HL-60 (cell line): ENCODE results near the gene VILL.

Experiments
- DNase-seq, 2 experiments: peaks; one replicate each; pipeline ENCODE4 v3.0.0-alpha.2; 2010 to 2020; ENCODE audit warnings: low read depth in 1 of 2, low spot score in 1 of 2
- H3K27ac ChIP-seq: fragments of 250-450 bp; sonication (Bioruptor Pico); replicated peaks from 2 replicates; pipeline ENCODE4 v1.5.1; 2020; ENCODE audit warnings: mild to moderate bottlenecking, moderate library complexity
- H3K27me3 ChIP-seq: fragments of 250-450 bp; sonication (Bioruptor Pico); 2 replicates; pipeline ENCODE4 v1.5.1; 2021; ENCODE audit warnings: mild to moderate bottlenecking, moderate library complexity; ENCODE audit not compliant: insufficient read depth, poor library complexity, severe bottlenecking
- H3K4me3 ChIP-seq: replicated peaks from 2 replicates; pipeline ENCODE4 v1.5.1; 2011; ENCODE audit warnings: mild to moderate bottlenecking, control low read depth, low read length; ENCODE audit not compliant: insufficient read depth
- CTCF ChIP-seq: IDR thresholded peaks from one replicate; pipeline ENCODE4 v1.5.1; 2011; ENCODE audit warnings: low read length, control low read depth, inconsistent platforms; ENCODE audit not compliant: insufficient read depth
- GABPA ChIP-seq: IDR thresholded peaks from 2 replicates; pipeline ENCODE4 v1.6.1; 2012; ENCODE audit warnings: low read depth
- POLR2AphosphoS5 ChIP-seq: IDR thresholded peaks from 2 replicates; pipeline ENCODE4 v1.6.1; 2012; ENCODE audit warnings: low read depth
- REST ChIP-seq: IDR thresholded peaks from 2 replicates; pipeline ENCODE4 v1.6.1; 2012; ENCODE audit warnings: low read depth; ENCODE audit not compliant: insufficient replicate concordance
- SPI1 ChIP-seq: IDR thresholded peaks from 2 replicates; pipeline ENCODE4 v1.6.1; 2012; ENCODE audit warnings: low read depth, mild to moderate bottlenecking, borderline replicate concordance

VILL gene

GRCh38 chr3:37980462-37981347, 9.9 kb upstream of the VILL start:
- TF ChIP-seq POLR2AphosphoS5 (no peak), REST (no peak), GABPA (0 out of 2 replicates have a peak, but pooled peaks have one; percentile 4)
- no peaks in the 10 kb centered on the region for H3K27me3 ChIP-seq
- DNase-seq, result no peak
- H3K4me3 ChIP-seq, result no peak overlapping the region
- peak overlapping the region; percentile 70 for H3K27ac ChIP-seq

- peak overlapping the region; percentile 70 for H3K27ac ChIP-seq
- no peaks in the 10 kb centered on the region for H3K27me3 ChIP-seq
- TF ChIP-seq REST (no peak), GABPA (no peak), CTCF (no peak), POLR2AphosphoS5 (no peak), SPI1 (no peak)
- no peak overlapping the region for H3K4me3 ChIP-seq
- DNase-seq, result no peak
These were observed 9.3 kb upstream of the VILL start for GRCh38 chr3:37981348-37981664.

GRCh38 chr3:37982331-37982730, 8.3 kb upstream of the VILL start:
- H3K4me3 ChIP-seq, result no peak overlapping the region
- no peaks in the 10 kb centered on the region for H3K27me3 ChIP-seq
- H3K27ac ChIP-seq, result no peak overlapping the region
- TF ChIP-seq GABPA, result no peak
- TF ChIP-seq CTCF, result no peak
- TF ChIP-seq SPI1, result peak; percentile 3; the same call in 1 of the 2 replicates
- TF ChIP-seq POLR2AphosphoS5, result no peak
- DNase-seq, result no peak

GRCh38 chr3:37984051-37984450, 6.5 kb upstream of the VILL start:
- H3K27me3 ChIP-seq, result no peaks in the 10 kb centered on the region
- H3K4me3 ChIP-seq, result no peak overlapping the region
- no peak for DNase-seq
- no peak for TF ChIP-seq POLR2AphosphoS5
- no peak for TF ChIP-seq GABPA
- TF ChIP-seq SPI1, result no peak
- no peak for TF ChIP-seq CTCF
- TF ChIP-seq REST, result no peak
- H3K27ac ChIP-seq, result no peak overlapping the region
